ENCODE measurements around the gene SGMS1.

GRCh38 chr10:50645236-50645635 is 21.5 kb upstream of the SGMS1 start:
- TF ChIP-seq CTCF (IDR thresholded peaks at IDR 0.05) (no peak), EZH2phosphoT487 (IDR thresholded peaks at IDR 0.05) (no peak)

All from neural progenitor cell (in vitro differentiated cells).